K562 (cell line): Measurements from ENCODE around the gene NBEAL2.

Experiments
- EP300 ChIP-seq: IDR thresholded peaks from 2 replicates; pipeline ENCODE4 v1.6.1; 2012; ENCODE audit warnings: low read length, improper control_type of control experiment
- ETS1 ChIP-seq: conservative IDR thresholded peaks from 2 replicates; pipeline ENCODE4 v1.6.1; 2011; ENCODE audit warnings: low read depth, mild to moderate bottlenecking, low read length; ENCODE audit not compliant: control insufficient read depth

GRCh38 chr3:46989146-46989810, 9.8 kb downstream of the NBEAL2 start:
- TF ChIP-seq EP300 (no peak), ETS1 (no peak)
